Heart right ventricle (tissue), 16 donors: ENCODE data around the gene PRSS22. TPM values are rescaled to one million over a fixed set of nuclear protein-coding genes. Genes with fewer than 3 reads are reported as not detected.

Experiments
- ATAC-seq, 8 donors: fragments of 200-7000 bp; cut with Tn5 transposase; one replicate each; pipeline ENCODE4 v1.9.1; 2020; ENCODE audit warnings: mild to moderate bottlenecking in 8 of 8, moderate library complexity in 8 of 8, moderate number of reproducible peaks in 1 of 8
- DNase-seq, 2 donors: peaks; one replicate each; pipeline ENCODE4 v3.0.0-alpha.2; 2020
- H3K27ac ChIP-seq, 10 donors: fragments of 200-600 bp; sonication (generic) in 2 of 10; one replicate each; pipeline versions ENCODE4 v1.5.0 to v1.8.0; 2020 to 2022; ENCODE audit warnings: mild to moderate bottlenecking in 3 of 10
- H3K27me3 ChIP-seq, 7 donors: fragments of 200-600 bp; one replicate each; pipeline ENCODE4 v1.8.0; 2021 to 2022; ENCODE audit warnings: mild to moderate bottlenecking in 2 of 7
- H3K36me3 ChIP-seq, 9 donors: fragments of 200-600 bp; sonication (generic) in 1 of 9; one replicate each; pipeline versions ENCODE4 v1.5.0 to v1.8.0; 2020 to 2022; ENCODE audit warnings: mild to moderate bottlenecking in 2 of 9
- H3K4me1 ChIP-seq, 9 donors: fragments of 200-600 bp; sonication (generic) in 1 of 9; one replicate each; pipeline versions ENCODE4 v1.5.0 to v1.8.0; 2020 to 2022; ENCODE audit warnings: mild to moderate bottlenecking in 4 of 9
- H3K4me3 ChIP-seq, 10 donors: fragments of 200-600 bp; sonication (generic) in 2 of 10; one replicate each; pipeline versions ENCODE4 v1.5.0 to v1.8.0; 2020 to 2022; ENCODE audit warnings: mild to moderate bottlenecking in 7 of 10, moderate library complexity in 2 of 10
- H3K9me3 ChIP-seq, 11 donors: fragments of 200-600 bp in 10 of 11; sonication (generic) in 2 of 11; one replicate each; pipeline versions ENCODE4 v1.5.0 to v1.8.0; 2013 to 2022; ENCODE audit warnings: mild to moderate bottlenecking in 2 of 11, control low read depth in 1 of 11, moderate library complexity in 1 of 11
- WGBS, 2 donors: extraction: QIAGEN DNeasy Blood & Tissue Kit; methylation state at CpG; one replicate each; pipeline ENCODE4 v1.1.7; 2013; ENCODE audit warnings: inconsistent platforms in 1 of 2; 5-methylcytosine and 5-hydroxymethylcytosine counted together
- intact Hi-C, 10 donors: fragments of 100-400 bp; cut with DNase I; formaldehyde crosslinking; loops; one replicate each; pipeline versions ENCODE4 v1.11.1 to v1.14.2; 2022
- polyA plus RNA-seq, 2 donors: library from polyadenylated mRNA; stranded (reverse); fragments of 200-250 nt; gene quantifications; one replicate each; pipeline ENCODE4 v1.2.3, GENCODE V29; 2013
- total RNA-seq, 10 donors: library from RNA; stranded (reverse); fragmentation: NEBNext Ultra II Directional in 3 of 10; extraction: Animal tissue kit (Norgen Biotek cat#: 25700) in 3 of 10; gene quantifications; one replicate each; pipeline versions ENCODE4 v1.2.1 to v1.2.4, GENCODE V29; 2021 to 2023
- TF ChIP-seq, protein P1 (sequence below), 9 donors: fragments of 200-600 bp; sonication (generic) in 2 of 9; IDR thresholded peaks; one replicate each; pipeline versions ENCODE4 v1.5.0 to v1.8.0; 2021 to 2022; ENCODE audit warnings: antibody characterized with exemption in 9 of 9, mild to moderate bottlenecking in 5 of 9, moderate library complexity in 1 of 9
- donor health status: Arrhythmogenic right ventricular cardiomyopathy.
- donor health status: ischemic (EF 13 %, LVEDD 7.1; RV severe dilation, severe dysfunction).
- donor health status: healthy with polysubstance abuse.
- donor health status: DM: no; HTN: yes; CAD: no.
- donor health status: DM: no; HTN: no; CAD: no.
- donor health status: ischemic (EF 25% LVEDD 6.9; RV normal size, moderate dysfunction).
- donor health status: ischemic (EF 25% LVEDD 5.7; RV mildly dilated, moderate dysfunction).
- donor health status: healthy.
- donor health status: DM: yes; HTN: yes; CAD: no.
- donor health status: Ischemic cardiomyopathy.
- donor health status: ischemic (EF 35%, LVEDD 5.7; RV mildly dilated, moderate dysfunction).
- donor health status: nonischemic (EF 11% LVEDD 7.7; RV severe dilation, severe dysfunction).
- donor health status: DM: yes; HTN: yes; CAD: no.
- donor health status: PGD.
- donor health status: ischemic (EF 29% LVEDD 5.4; RV normal size, mild dysfunction).
- donor health status: nonischemic (EF 23%, LVEDD 6.1; RV moderate dilation, normal function).

Gene PRSS22
- total and polyA plus RNA-seq, 12 donors, result 0.21 TPM; not detected in 11

DNA sequence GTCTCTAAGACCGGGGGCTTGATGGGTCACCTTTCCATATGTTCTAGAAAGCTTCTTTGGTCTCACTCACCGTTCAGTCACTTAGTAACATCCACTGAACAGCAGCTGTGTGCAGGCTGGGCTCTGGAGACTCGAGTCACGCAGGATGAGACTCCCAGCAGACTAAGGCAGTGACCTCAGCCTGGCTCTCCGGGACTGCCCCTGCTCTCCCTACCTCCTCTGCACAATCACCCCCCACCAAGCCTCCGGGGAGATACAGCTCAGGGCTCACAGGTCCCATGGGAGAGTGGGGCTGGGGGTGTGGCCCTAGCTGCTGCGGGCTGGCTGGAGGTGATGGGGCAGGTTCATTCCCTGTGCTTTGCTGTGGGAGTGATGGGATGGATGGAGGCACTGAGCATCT, 39.1 kb upstream of the PRSS22 start:
- ATAC-seq, result no peak
- Histone ChIP-seq H3K4me1 (peaks cover 0 to under 1% (median 0%) of the 10 kb centered on the region in 9 donors), H3K27ac (no peak overlapping the region), H3K9me3 (no peaks in the 10 kb centered on the region), H3K36me3 (peaks cover 0 to 54% (median 8%) of the 10 kb centered on the region in 9 donors), H3K27me3 (no peaks in the 10 kb centered on the region), H3K4me3 (no peak overlapping the region)
- TF ChIP-seq, protein P1, sequence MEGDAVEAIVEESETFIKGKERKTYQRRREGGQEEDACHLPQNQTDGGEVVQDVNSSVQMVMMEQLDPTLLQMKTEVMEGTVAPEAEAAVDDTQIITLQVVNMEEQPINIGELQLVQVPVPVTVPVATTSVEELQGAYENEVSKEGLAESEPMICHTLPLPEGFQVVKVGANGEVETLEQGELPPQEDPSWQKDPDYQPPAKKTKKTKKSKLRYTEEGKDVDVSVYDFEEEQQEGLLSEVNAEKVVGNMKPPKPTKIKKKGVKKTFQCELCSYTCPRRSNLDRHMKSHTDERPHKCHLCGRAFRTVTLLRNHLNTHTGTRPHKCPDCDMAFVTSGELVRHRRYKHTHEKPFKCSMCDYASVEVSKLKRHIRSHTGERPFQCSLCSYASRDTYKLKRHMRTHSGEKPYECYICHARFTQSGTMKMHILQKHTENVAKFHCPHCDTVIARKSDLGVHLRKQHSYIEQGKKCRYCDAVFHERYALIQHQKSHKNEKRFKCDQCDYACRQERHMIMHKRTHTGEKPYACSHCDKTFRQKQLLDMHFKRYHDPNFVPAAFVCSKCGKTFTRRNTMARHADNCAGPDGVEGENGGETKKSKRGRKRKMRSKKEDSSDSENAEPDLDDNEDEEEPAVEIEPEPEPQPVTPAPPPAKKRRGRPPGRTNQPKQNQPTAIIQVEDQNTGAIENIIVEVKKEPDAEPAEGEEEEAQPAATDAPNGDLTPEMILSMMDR (IDR thresholded peaks at IDR 0.05), result no peak
- no peak for DNase-seq
- 73 to 76% methylated on average over 7 of the region's 7 CpGs for WGBS, 2 donors
- intact Hi-C loops, result no loop called here

DNA sequence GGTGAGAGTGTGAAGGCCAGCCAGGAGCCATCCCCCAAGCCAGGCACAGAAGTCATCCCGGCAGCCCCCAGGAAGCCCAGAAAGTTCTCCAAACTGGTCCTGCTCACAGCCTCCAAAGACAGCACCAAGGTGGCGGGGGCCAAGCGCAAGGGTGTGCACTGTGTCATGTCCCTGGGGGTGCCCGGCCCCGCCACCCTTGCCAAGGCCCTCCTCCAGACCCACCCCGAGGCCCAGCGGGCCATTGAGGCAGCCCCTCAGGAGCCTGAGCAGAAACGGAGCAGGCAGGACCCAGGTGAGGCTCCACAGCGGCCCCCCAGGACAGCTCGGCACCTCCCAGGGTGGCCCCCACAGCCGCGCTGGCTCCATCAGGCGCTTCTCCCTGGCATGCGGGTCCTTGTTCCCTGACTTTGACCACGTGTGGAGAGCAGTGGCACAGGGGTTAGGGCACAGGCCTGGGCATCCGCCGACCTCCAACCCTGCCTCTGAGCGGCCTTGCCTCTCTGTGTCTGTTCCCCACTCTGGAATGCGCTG, 38.6 kb upstream of the PRSS22 start:
- DNase-seq (no peak), ATAC-seq (peak in 2 of 8 donors; percentile 7 to 11)
- 97 to 98% methylated on average over 19 of the region's 19 CpGs for WGBS, 2 donors
- Histone ChIP-seq H3K4me1 (peaks cover 0 to 6% (median under 1%) of the 10 kb centered on the region in 9 donors), H3K4me3 (no peak overlapping the region), H3K36me3 (peaks cover 0 to 54% (median 8%) of the 10 kb centered on the region in 9 donors), H3K27ac (no peak overlapping the region), H3K27me3 (no peaks in the 10 kb centered on the region), H3K9me3 (no peaks in the 10 kb centered on the region)
- TF ChIP-seq, protein P1 (IDR thresholded peaks at IDR 0.05), result no peak
- intact Hi-C loops, result no loop called here

DNA sequence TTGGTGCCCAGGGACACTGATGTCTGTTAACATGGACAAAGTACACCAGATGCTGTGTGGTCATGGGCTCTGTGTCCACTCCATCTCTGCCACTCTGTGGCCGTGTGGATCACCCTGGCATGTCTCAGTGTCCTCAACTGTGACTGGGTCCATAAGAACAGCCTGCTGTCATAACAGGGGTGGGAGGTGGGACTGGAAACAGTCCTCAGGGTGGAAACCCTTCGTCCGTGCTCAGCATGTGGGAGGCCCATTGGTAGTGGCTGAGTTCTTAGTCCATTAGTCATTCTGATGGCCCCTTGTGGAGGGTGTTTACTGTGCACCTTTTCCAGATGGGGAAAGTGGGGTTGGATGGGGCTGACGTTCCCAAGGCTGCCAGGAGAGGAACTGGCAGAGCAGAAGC, 37.8 kb upstream of the PRSS22 start:
- Histone ChIP-seq H3K4me1 (peaks cover 0 to 13% (median 7%) of the 10 kb centered on the region in 9 donors), H3K27me3 (no peaks in the 10 kb centered on the region), H3K9me3 (no peaks in the 10 kb centered on the region), H3K27ac (no peak overlapping the region), H3K4me3 (no peak overlapping the region), H3K36me3 (peaks cover 0 to 54% (median 8%) of the 10 kb centered on the region in 9 donors)
- TF ChIP-seq, protein P1 (IDR thresholded peaks at IDR 0.05), result no peak
- WGBS, 2 donors, result 62 to 70% methylated on average over 4 of the region's 4 CpGs
- DNase-seq (no peak), ATAC-seq (no peak)
- intact Hi-C loops, result no loop called here

DNA sequence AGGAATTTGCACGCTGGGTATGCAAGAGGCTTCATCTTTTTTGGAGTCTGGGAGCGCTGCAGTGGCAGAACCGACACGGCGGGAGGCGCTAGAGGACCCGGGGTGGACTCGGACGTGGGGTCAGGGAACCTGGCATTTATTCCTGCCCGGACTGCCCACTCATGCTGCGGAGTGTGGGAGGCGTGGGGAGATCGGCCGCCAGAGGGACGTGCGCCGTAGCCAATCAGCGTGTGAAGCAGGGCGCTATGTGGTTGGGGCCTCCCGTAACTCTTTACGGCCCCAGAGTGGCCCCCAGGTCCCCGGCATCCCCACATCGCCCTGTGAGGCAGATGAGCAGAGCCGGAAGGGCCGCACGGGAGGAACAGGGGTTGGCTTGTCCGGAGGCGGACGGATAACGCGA, 36.3 kb upstream of the PRSS22 start:
- H3K4me3 ChIP-seq, result no peak overlapping the region
- H3K36me3 ChIP-seq, result peaks cover 0 to 39% (median 8%) of the 10 kb centered on the region in 9 donors
- H3K27ac ChIP-seq, result no peak overlapping the region
- no peaks in the 10 kb centered on the region for H3K27me3 ChIP-seq
- DNase-seq, result no peak
- H3K9me3 ChIP-seq, result no peaks in the 10 kb centered on the region
- H3K4me1 ChIP-seq, result peaks cover 3 to 22% (median 15%) of the 10 kb centered on the region in 9 donors
- intact Hi-C loops, result no loop called here
- TF ChIP-seq, protein P1 (IDR thresholded peaks at IDR 0.05), result no peak
- WGBS, 2 donors, result 85 to 88% methylated on average over 31 of the region's 31 CpGs
- no peak for ATAC-seq
